Measurements from ENCODE around the gene IPO8.
"Not testable (repeated sequence)": the region's sequence is repeated elsewhere in the genome, so short reads cannot be mapped to it uniquely, and the experiment has no call there.

The IPO8 gene

GRCh38 chr12:30687265-30687986, 8.2 kb downstream of the IPO8 start:
- DNase-seq, result no peak

- no peak for DNase-seq
These were observed 16.4 kb downstream of the IPO8 start for GRCh38 chr12:30679241-30679640.

- DNase-seq, result no peak
These were observed 17.4 kb downstream of the IPO8 start for GRCh38 chr12:30678221-30678620.

GRCh38 chr12:30661210-30661609, 34.5 kb downstream of the IPO8 start:
- DNase-seq, result no peak

- DNase-seq, result no peak
These were observed 43.5 kb downstream of the IPO8 start for GRCh38 chr12:30652034-30652696.

- DNase-seq, result no peak
These were observed 48.8 kb downstream of the IPO8 start for GRCh38 chr12:30646821-30647220.

- no peak for DNase-seq
These were observed 52.3 kb downstream of the IPO8 start for GRCh38 chr12:30643366-30643765.

GRCh38 chr12:30640392-30640791, 55.3 kb downstream of the IPO8 start:
- no peak for DNase-seq

- DNase-seq, result no peak
These were observed 60.3 kb downstream of the IPO8 start for GRCh38 chr12:30635385-30635784.

GRCh38 chr12:30631740-30632139, 63.9 kb downstream of the IPO8 start:
- DNase-seq, result peak; percentile 87

GRCh38 chr12:30630979-30631285, 64.7 kb downstream of the IPO8 start:
- no peak for DNase-seq

GRCh38 chr12:30630076-30630978, 65.3 kb downstream of the IPO8 start:
- DNase-seq, result no peak

- DNase-seq, result no peak
These were observed 68.8 kb downstream of the IPO8 start for GRCh38 chr12:30626847-30627246.

- no peak for DNase-seq
These were observed 71.7 kb downstream of the IPO8 start for GRCh38 chr12:30624009-30624408.

- DNase-seq, result no peak
These were observed 73.2 kb downstream of the IPO8 start for GRCh38 chr12:30622509-30622908.

GRCh38 chr12:30621663-30622241, 73.9 kb downstream of the IPO8 start:
- DNase-seq, result not testable (repeated sequence)

GRCh38 chr12:30617346-30618016, 78.2 kb downstream of the IPO8 start:
- no peak for DNase-seq

- DNase-seq, result no peak
These were observed 81.6 kb downstream of the IPO8 start for GRCh38 chr12:30614031-30614430.

- DNase-seq, result no peak
These were observed 82.4 kb downstream of the IPO8 start for GRCh38 chr12:30613119-30613830.

GRCh38 chr12:30610718-30611117, 85.0 kb downstream of the IPO8 start:
- no peak for DNase-seq

- DNase-seq, result not testable (repeated sequence)
These were observed 85.8 kb downstream of the IPO8 start for GRCh38 chr12:30609819-30610218.

GRCh38 chr12:30604302-30604701, 91.4 kb downstream of the IPO8 start:
- DNase-seq, result not testable (repeated sequence)
